Tibial nerve (tissue), 4 donors: ENCODE measurements around the gene NEURL3. TPM values are rescaled to one million over a fixed set of nuclear protein-coding genes. Genes with fewer than 3 reads are reported as not detected.
"Not testable (repeated sequence)": the region's sequence is repeated elsewhere in the genome, so short reads cannot be mapped to it uniquely, and the experiment has no call there.

Experiments
- DNase-seq, 2 donors: peaks; one replicate each; pipeline ENCODE4 v3.0.0-alpha.2; 2019; ENCODE audit warnings: low spot score in 2 of 2
- H3K27ac ChIP-seq, 4 donors: fragments of 200-600 bp; sonication (generic) in 3 of 4; one replicate each; pipeline ENCODE4 v1.5.1; 2017 to 2019; ENCODE audit warnings: mild to moderate bottlenecking in 1 of 4
- H3K27me3 ChIP-seq, 2 donors: fragments of 200-600 bp; sonication (generic) in 1 of 2; one replicate each; pipeline versions ENCODE4 v1.5.1 to v1.6.0; 2017 to 2019
- H3K36me3 ChIP-seq, 3 donors: fragments of 200-600 bp; sonication (generic); one replicate each; pipeline ENCODE4 v1.5.1; 2018 to 2019
- H3K4me1 ChIP-seq, 4 donors: fragments of 200-600 bp; sonication (generic) in 3 of 4; one replicate each; pipeline ENCODE4 v1.5.1; 2017 to 2019
- H3K4me3 ChIP-seq, 4 donors: fragments of 200-600 bp; sonication (generic) in 3 of 4; one replicate each; pipeline ENCODE4 v1.5.1; 2017 to 2019; ENCODE audit warnings: mild to moderate bottlenecking in 1 of 4, moderate library complexity in 1 of 4
- H3K9me3 ChIP-seq, 4 donors: fragments of 200-600 bp; sonication (generic) in 3 of 4; one replicate each; pipeline ENCODE4 v1.5.1; 2017 to 2019
- CTCF ChIP-seq, 5 experiments: fragments of 200-600 bp in 3 of 5; fragments of 450-650 bp in 2 of 5; sonication (generic) in 3 of 5; IDR thresholded peaks; one replicate each; pipeline ENCODE4 v1.5.1; 2016 to 2019; ENCODE audit warnings: antibody characterized with exemption in 5 of 5, mild to moderate bottlenecking in 3 of 5, moderate library complexity in 2 of 5
- EP300 ChIP-seq, 2 donors: sonication (generic); formaldehyde crosslinking; IDR thresholded peaks; one replicate each; pipeline ENCODE4 v1.6.1; 2017; ENCODE audit warnings: antibody characterized with exemption in 2 of 2, mild to moderate bottlenecking in 1 of 2
- POLR2A ChIP-seq, 2 donors: fragments of 450-650 bp; IDR thresholded peaks; one replicate each; pipeline ENCODE4 v1.6.1; 2017; ENCODE audit warnings: antibody characterized with exemption in 2 of 2, mild to moderate bottlenecking in 2 of 2, moderate library complexity in 2 of 2
- WGBS, 2 donors: methylation state at CpG; one replicate each; pipeline ENCODE4 v1.1.5; 2018; 5-methylcytosine and 5-hydroxymethylcytosine counted together
- total RNA-seq, 4 donors: library from RNA; depleted of rRNA; stranded (reverse); fragments of >200 nt; gene quantifications; one replicate each; pipeline ENCODE4 v1.1.0, GENCODE V29; 2016

NEURL3 gene
- total RNA-seq, 4 donors from 2014 or later, result 1.5 TPM; not detected in 3

- Histone ChIP-seq H3K4me1 (no peaks in the 10 kb centered on the region), H3K9me3 (peaks cover 0 to 22% (median 6%) of the 10 kb centered on the region in 4 donors), H3K27ac (no peak overlapping the region), H3K4me3 (no peak overlapping the region), H3K36me3 (no peaks in the 10 kb centered on the region), H3K27me3 (no peaks in the 10 kb centered on the region)
- no peak for TF ChIP-seq EP300 (IDR thresholded peaks at IDR 0.05)
- no peak for TF ChIP-seq POLR2A (IDR thresholded peaks at IDR 0.05)
- no peak for TF ChIP-seq CTCF (IDR thresholded peaks at IDR 0.05)
- 73 to 77% methylated on average over 2 of the region's 2 CpGs for WGBS, 2 donors
- DNase-seq, result no peak
Observed at GRCh38 chr2:96463119-96463518, 42.0 kb downstream of the NEURL3 start.

GRCh38 chr2:96461616-96462015, 43.5 kb downstream of the NEURL3 start:
- H3K4me3 ChIP-seq, H3K27ac ChIP-seq, DNase-seq, H3K27me3 ChIP-seq, H3K36me3 ChIP-seq, H3K4me1 ChIP-seq: not testable (repeated sequence)
- WGBS, 2 donors, result no CpG with 5 or more reads among the region's 30 CpGs
- peaks cover 0 to 22% (median 6%) of the 10 kb centered on the region in 4 donors for H3K9me3 ChIP-seq

- Histone ChIP-seq H3K27ac (no peak overlapping the region), H3K4me1 (no peaks in the 10 kb centered on the region), H3K4me3 (no peak overlapping the region), H3K36me3 (no peaks in the 10 kb centered on the region), H3K9me3 (no peaks in the 10 kb centered on the region), H3K27me3 (no peaks in the 10 kb centered on the region)
- DNase-seq, result no peak
- 42 to 58% methylated on average over 6 of the region's 6 CpGs for WGBS, 2 donors
- TF ChIP-seq CTCF (IDR thresholded peaks at IDR 0.05) (no peak), EP300 (IDR thresholded peaks at IDR 0.05) (no peak), POLR2A (IDR thresholded peaks at IDR 0.05) (no peak)
Observed at GRCh38 chr2:96452053-96452452, 53.1 kb downstream of the NEURL3 start.

DNA sequence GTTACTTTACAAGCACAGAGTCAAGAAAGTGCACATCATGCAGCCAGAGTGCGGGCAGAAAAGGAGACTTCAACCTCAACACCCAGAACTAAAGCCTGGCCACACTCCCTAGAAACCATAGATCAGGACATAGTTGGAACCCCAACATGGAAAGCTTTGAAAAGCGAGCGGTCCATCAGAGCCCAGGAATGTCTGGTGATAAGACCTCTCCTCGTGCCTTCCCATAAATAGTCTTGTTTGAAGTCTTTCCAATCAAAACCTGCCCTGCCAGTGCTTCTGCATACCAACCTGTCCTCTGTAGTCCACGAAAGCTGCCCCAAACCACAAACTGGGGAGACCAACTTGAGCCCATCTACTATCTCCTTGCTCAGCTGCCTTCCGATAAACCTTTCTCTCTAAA, 55.5 kb downstream of the NEURL3 start:
- H3K27me3 ChIP-seq, result no peaks in the 10 kb centered on the region
- no peaks in the 10 kb centered on the region for H3K36me3 ChIP-seq
- no peak overlapping the region for H3K4me3 ChIP-seq
- H3K9me3 ChIP-seq, result no peaks in the 10 kb centered on the region
- no peak overlapping the region for H3K27ac ChIP-seq
- DNase-seq, result no peak
- TF ChIP-seq EP300 (IDR thresholded peaks at IDR 0.05) (no peak), POLR2A (IDR thresholded peaks at IDR 0.05) (no peak), CTCF (IDR thresholded peaks at IDR 0.05) (no peak)
- H3K4me1 ChIP-seq, result no peaks in the 10 kb centered on the region
- WGBS, 2 donors, result 84 to 90% methylated on average over 6 of the region's 6 CpGs

GRCh38 chr2:96449174-96449573, 56.0 kb downstream of the NEURL3 start:
- Histone ChIP-seq H3K9me3 (no peaks in the 10 kb centered on the region), H3K27me3 (no peaks in the 10 kb centered on the region), H3K27ac (no peak overlapping the region), H3K36me3 (no peaks in the 10 kb centered on the region), H3K4me3 (no peak overlapping the region), H3K4me1 (no peaks in the 10 kb centered on the region)
- TF ChIP-seq POLR2A (IDR thresholded peaks at IDR 0.05) (no peak), EP300 (IDR thresholded peaks at IDR 0.05) (no peak), CTCF (IDR thresholded peaks at IDR 0.05) (no peak)
- no peak for DNase-seq
- 77 to 81% methylated on average over 2 of the region's 2 CpGs for WGBS, 2 donors

DNA sequence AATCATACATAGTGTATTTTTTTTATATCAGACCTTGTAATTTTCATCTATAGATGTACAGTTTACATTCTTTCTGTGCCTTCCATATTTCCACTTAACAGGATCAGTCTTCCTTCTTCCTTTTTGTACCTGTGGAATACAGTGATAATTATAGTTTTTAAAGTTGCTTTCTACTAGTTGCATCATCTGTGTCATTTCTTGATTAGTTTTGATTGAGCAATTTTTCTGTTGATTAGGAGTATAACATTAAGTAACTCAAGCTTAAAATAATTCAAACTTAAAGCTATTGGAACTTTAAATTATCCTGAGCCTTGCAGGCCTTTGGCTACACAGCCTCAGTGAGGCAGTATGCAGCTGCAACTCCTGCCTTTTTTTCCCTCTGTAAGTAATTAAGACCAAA, 57.4 kb downstream of the NEURL3 start:
- TF ChIP-seq EP300 (IDR thresholded peaks at IDR 0.05) (no peak), POLR2A (IDR thresholded peaks at IDR 0.05) (no peak), CTCF (IDR thresholded peaks at IDR 0.05) (no peak)
- no peak for DNase-seq
- Histone ChIP-seq H3K4me3 (no peak overlapping the region), H3K27ac (no peak overlapping the region), H3K9me3 (no peaks in the 10 kb centered on the region), H3K27me3 (no peaks in the 10 kb centered on the region), H3K36me3 (no peaks in the 10 kb centered on the region), H3K4me1 (no peaks in the 10 kb centered on the region)
